T-cell (primary cell): ENCODE data around the gene DECR2. TPM values are rescaled to one million over a fixed set of nuclear protein-coding genes. Genes with fewer than 3 reads are reported as not detected.
"Not testable (repeated sequence)": the region's sequence is repeated elsewhere in the genome, so short reads cannot be mapped to it uniquely, and the experiment has no call there.

Experiments
- ATAC-seq, 4 experiments: fragments of 200-7000 bp in 3 of 4; fragments of 150-1000 bp in 1 of 4; cut with Tn5 transposase; replicated peaks in 1 of 4; 1 replicate in 3 of 4; 2 replicates in 1 of 4; pipeline ENCODE4 v1.10.0; 2021; ENCODE audit warnings: moderate library complexity in 3 of 4, mild to moderate bottlenecking in 2 of 4, moderate number of reproducible peaks in 1 of 4
- CTCF ChIA-PET, 2 donors: fragments of 300-600 bp; sonication (Branson Sonifier 250); formaldehyde crosslinking; loops; one replicate each; lab custom pipeline; 2022; ENCODE audit warnings: antibody characterized with exemption in 2 of 2; lab: Charles Lee
- POLR2A ChIA-PET, 2 donors: fragments of 300-600 bp; sonication (Branson Sonifier 250); formaldehyde crosslinking; loops; one replicate each; lab custom pipeline; 2022; ENCODE audit warnings: antibody characterized with exemption in 2 of 2; lab: Charles Lee
- DNase-seq, 35 experiments: peaks; one replicate each; pipeline versions ENCODE4 v3.0.0 to v3.0.0-alpha.2; 2013 to 2023
- H3K27ac ChIP-seq: one replicate; pipeline ENCODE4 v1.5.1; 2013; ENCODE audit warnings: low read length
- H3K27me3 ChIP-seq, 2 experiments: replicated peaks in 1 of 2; 1 replicate in 1 of 2; 2 replicates in 1 of 2; pipeline versions ENCODE4 v1.6.1 to v1.7.0; 2013; ENCODE audit warnings: low read length in 1 of 2, mixed read lengths in 1 of 2; ENCODE audit not compliant: control insufficient read depth in 2 of 2, insufficient read depth in 2 of 2; ENCODE audit errors: extremely low read depth in 1 of 2
- H3K36me3 ChIP-seq, 2 donors: 1 replicate in 1 of 2; 2 replicates in 1 of 2; pipeline versions ENCODE4 v1.6.1 to v1.7.0; 2013; ENCODE audit warnings: low read length in 1 of 2; ENCODE audit not compliant: control insufficient read depth in 2 of 2, insufficient read depth in 1 of 2; ENCODE audit errors: extremely low read depth in 1 of 2
- H3K4me1 ChIP-seq, 2 experiments: 1 replicate in 1 of 2; 2 replicates in 1 of 2; pipeline versions ENCODE4 v1.6.1 to v1.7.0; 2013; ENCODE audit warnings: low read length in 2 of 2, mixed read lengths in 1 of 2; ENCODE audit not compliant: insufficient read depth in 2 of 2, control insufficient read depth in 1 of 2; ENCODE audit errors: extremely low read depth in 1 of 2
- H3K4me3 ChIP-seq, 2 donors: 1 replicate in 1 of 2; 2 replicates in 1 of 2; pipeline versions ENCODE4 v1.5.1 to v1.7.0; 2013; ENCODE audit warnings: mild to moderate bottlenecking in 2 of 2, low read length in 1 of 2, moderate library complexity in 1 of 2; ENCODE audit not compliant: control insufficient read depth in 1 of 2; ENCODE audit errors: extremely low read depth in 1 of 2
- H3K9me3 ChIP-seq: 2 replicates; pipeline ENCODE4 v1.7.0; 2013
- H3K27ac Mint-ChIP-seq, 2 donors: one replicate each; pipeline ENCODE4 v1.8.0; 2020 to 2021; ENCODE audit warnings: mild to moderate bottlenecking in 2 of 2, mixed read lengths in 2 of 2
- H3K27me3 Mint-ChIP-seq, 2 donors: one replicate each; pipeline ENCODE4 v1.8.0; 2021 to 2022; ENCODE audit warnings: mixed read lengths in 2 of 2
- H3K36me3 Mint-ChIP-seq: one replicate; pipeline ENCODE4 v1.8.0; 2021; ENCODE audit warnings: mixed read lengths
- H3K4me1 Mint-ChIP-seq, 3 donors: one replicate each; pipeline ENCODE4 v1.8.0; 2020 to 2022; ENCODE audit warnings: mixed read lengths in 3 of 3, mild to moderate bottlenecking in 1 of 3
- H3K4me3 Mint-ChIP-seq, 3 donors: one replicate each; pipeline ENCODE4 v1.8.0; 2020 to 2022; ENCODE audit warnings: mild to moderate bottlenecking in 3 of 3, mixed read lengths in 3 of 3, moderate library complexity in 3 of 3
- H3K9me3 Mint-ChIP-seq, 3 donors: one replicate each; pipeline ENCODE4 v1.8.0; 2020 to 2022; ENCODE audit warnings: mixed read lengths in 3 of 3
- WGBS: methylation state at CpG from one replicate; pipeline ENCODE4 v1.1.5; 2013; ENCODE audit warnings: missing lambda C conversion rate; ENCODE audit not compliant: insufficient coverage; 5-methylcytosine and 5-hydroxymethylcytosine counted together
- total RNA-seq, 35 experiments: library from RNA in 6 of 35; stranded (reverse) in 6 of 35; fragments of 120-200 nt in 1 of 35; gene quantifications; one replicate each; pipeline versions ENCODE4 v1.2.1 to v1.2.4 and lab custom pipeline; 2013 to 2026

Gene DECR2
- total RNA-seq, 5 donors from 2014 or later (not counting 1 experiment from before 2014, with no cell fraction given) = 10.5 to 17.6 (median 11.3) TPM

DNA sequence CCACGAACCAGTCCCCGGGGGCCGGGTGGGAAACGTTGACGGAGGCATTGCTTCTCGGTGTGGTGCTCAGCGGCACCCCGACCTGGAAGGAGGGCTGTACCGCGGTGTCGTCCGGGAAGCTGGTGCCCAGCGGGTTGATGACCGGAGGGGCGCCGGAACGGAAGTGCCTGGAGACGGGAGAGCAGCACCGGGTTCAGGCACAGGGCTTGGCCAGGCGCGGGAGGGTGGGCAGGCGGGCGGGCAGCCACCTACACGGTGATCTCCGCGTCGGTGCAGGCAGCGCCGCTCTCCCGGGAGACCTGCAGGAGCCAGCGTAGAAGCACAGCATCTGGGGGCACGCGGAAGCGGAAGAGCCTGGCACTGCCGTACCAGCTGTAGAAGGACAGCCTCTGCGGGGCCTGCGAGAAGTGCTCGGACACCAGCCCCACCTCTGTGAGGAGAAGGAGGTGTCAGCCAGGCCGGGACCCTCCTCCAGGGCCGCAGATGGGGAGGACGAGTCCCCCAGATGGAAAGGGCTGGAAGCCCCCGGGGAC is 24.2 kb upstream of the DECR2 start:
- Histone ChIP-seq H3K4me3 (no peak overlapping the region), H3K36me3 (peaks cover 25 to 46% of the 10 kb centered on the region in 2 donors), H3K4me1 (peaks cover 0 to 34% of the 10 kb centered on the region in 2 experiments), H3K9me3 (no peaks in the 10 kb centered on the region), H3K27ac (no peak overlapping the region), H3K27me3 (no peaks in the 10 kb centered on the region)
- Mint-ChIP-seq H3K27ac (no peak overlapping the region), H3K4me1 (peaks cover 14 to 23% (median 15%) of the 10 kb centered on the region in 3 donors), H3K36me3 (peaks cover 3% of the 10 kb centered on the region), H3K9me3 (no peaks in the 10 kb centered on the region), H3K27me3 (no peaks in the 10 kb centered on the region), H3K4me3 (no peak overlapping the region)
- ChIA-PET POLR2A (no interaction called here), CTCF (no interaction called here)
- DNase-seq = no peak
- 92% methylated on average over 41 of the region's 42 CpGs for WGBS
- ATAC-seq = no peak

DNA sequence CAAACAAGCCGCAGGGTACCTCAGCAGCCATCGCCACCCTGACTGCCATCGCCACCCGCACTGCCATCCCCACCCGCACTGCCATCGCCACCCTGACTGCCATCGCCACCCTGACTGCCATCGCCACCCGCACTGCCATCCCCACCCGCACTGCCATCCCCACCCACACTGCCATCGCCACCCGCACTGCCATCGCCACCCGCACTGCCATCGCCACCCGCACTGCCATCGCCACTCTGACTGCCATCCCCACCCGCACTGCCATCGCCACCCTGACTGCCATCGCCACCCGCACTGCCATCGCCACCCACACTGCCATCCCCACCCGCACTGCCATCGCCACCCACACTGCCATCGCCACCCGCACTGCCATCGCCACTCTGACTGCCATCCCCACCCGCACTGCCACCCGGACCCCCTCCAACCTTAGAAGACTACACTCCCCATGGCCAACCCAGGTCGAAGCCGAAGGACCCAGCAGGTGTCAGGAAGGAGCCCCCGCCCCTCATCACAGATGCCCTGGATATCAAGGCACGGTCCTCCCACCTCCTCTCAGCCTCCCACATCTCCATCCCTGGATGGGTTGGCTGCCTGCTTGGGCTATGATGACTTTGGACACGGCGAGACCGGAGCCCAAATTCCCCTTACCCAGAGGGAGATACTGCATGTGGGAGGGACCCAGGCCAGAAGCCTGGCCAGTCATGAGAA is 23.4 kb upstream of the DECR2 start:
- H3K27me3 Mint-ChIP-seq, H3K9me3 Mint-ChIP-seq, H3K36me3 Mint-ChIP-seq, H3K9me3 ChIP-seq, H3K4me3 ChIP-seq, DNase-seq, CTCF ChIA-PET, ATAC-seq, POLR2A ChIA-PET, H3K27me3 ChIP-seq: not testable (repeated sequence)
- peak overlapping the region in 1 of 3 donors; percentile 82 for H3K4me3 Mint-ChIP-seq
- peaks cover 2 to 42% of the 10 kb centered on the region in 2 experiments for H3K4me1 ChIP-seq
- H3K36me3 ChIP-seq = peaks cover 17 to 38% of the 10 kb centered on the region in 2 donors
- WGBS = 95% methylated on average over 17 of the region's 36 CpGs
- peak overlapping the region; percentile 38 for H3K27ac ChIP-seq
- H3K27ac Mint-ChIP-seq = peak overlapping the region in 1 of 2 donors; percentile 75
- H3K4me1 Mint-ChIP-seq = peaks cover 20 to 29% (median 23%) of the 10 kb centered on the region in 3 donors

- CTCF ChIA-PET = no interaction called here
- 96% methylated on average over 7 of the region's 14 CpGs for WGBS
- Mint-ChIP-seq H3K9me3 (no peaks in the 10 kb centered on the region), H3K4me1 (peaks cover 25 to 31% (median 27%) of the 10 kb centered on the region in 3 donors), H3K36me3 (no peaks in the 10 kb centered on the region), H3K27me3 (no peaks in the 10 kb centered on the region), H3K4me3 (peak overlapping the region in 2 of 3 donors; percentile 21 to 82), H3K27ac (peak overlapping the region; percentile 75 to 81)
- Histone ChIP-seq H3K4me3 (no peak overlapping the region), H3K9me3 (no peaks in the 10 kb centered on the region), H3K27ac (peak overlapping the region; percentile 67), H3K27me3 (no peaks in the 10 kb centered on the region), H3K36me3 (peaks cover 16 to 35% of the 10 kb centered on the region in 2 donors), H3K4me1 (peaks cover 5 to 48% of the 10 kb centered on the region in 2 experiments)
- DNase-seq (no peak), ATAC-seq (no peak)
- POLR2A ChIA-PET = no interaction called here
Observed at GRCh38 chr16:378821-379182, 22.9 kb upstream of the DECR2 start.

DNA sequence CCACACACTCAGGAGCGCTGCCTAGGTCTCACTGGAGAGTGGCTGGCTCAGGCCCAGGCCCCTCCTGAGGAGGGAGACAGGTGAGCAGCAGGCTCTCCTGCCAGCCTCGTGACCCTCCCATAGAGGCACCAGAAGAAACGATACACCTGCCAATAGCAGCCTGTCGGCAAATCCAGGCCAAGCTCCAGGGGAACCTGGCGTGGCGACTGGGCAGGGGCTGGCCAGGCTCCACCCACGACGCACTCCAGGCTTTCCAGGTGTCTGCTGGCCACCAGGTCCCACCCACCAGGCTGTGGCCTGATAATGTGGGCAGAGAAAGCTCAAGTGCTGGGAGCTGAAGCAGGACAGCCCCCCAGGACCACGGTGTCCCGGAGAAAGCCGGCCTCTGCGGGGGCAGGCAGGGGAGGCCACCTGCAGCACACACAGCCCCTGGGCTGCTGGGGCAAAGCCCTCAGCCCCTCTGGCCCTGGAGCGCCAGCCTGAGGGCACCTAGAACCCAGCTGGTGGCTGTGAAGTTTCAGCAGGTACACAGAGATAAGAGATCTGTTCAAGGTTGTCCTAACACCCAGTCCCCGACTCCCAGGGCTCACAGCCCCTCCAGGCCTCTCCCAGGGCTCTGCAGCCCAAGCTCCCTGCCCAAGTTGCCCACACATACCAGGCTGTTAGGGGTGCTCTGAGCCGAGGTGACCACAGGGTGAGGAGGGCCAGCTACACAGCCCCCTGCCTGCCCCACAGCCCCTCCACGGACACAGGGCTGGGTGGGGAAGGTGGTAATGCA is 22.3 kb upstream of the DECR2 start:
- Histone ChIP-seq H3K27ac (peak overlapping the region; percentile 67), H3K36me3 (peaks cover 13 to 29% of the 10 kb centered on the region in 2 donors), H3K4me1 (peaks cover 5 to 52% of the 10 kb centered on the region in 2 experiments), H3K4me3 (peak overlapping the region; percentile 11 to 63), H3K9me3 (no peaks in the 10 kb centered on the region), H3K27me3 (no peaks in the 10 kb centered on the region)
- no peaks in the 10 kb centered on the region for H3K36me3 Mint-ChIP-seq
- no peaks in the 10 kb centered on the region for H3K9me3 Mint-ChIP-seq
- POLR2A ChIA-PET = no interaction called here
- peaks cover 27 to 35% (median 31%) of the 10 kb centered on the region in 3 donors for H3K4me1 Mint-ChIP-seq
- no peaks in the 10 kb centered on the region for H3K27me3 Mint-ChIP-seq
- WGBS = 94% methylated on average over 12 of the region's 16 CpGs
- H3K4me3 Mint-ChIP-seq = peak overlapping the region; percentile 82 to 84 (median 84)
- CTCF ChIA-PET = no interaction called here
- ATAC-seq (no peak), DNase-seq (no peak)
- peak overlapping the region; percentile 91 to 95 for H3K27ac Mint-ChIP-seq

DNA sequence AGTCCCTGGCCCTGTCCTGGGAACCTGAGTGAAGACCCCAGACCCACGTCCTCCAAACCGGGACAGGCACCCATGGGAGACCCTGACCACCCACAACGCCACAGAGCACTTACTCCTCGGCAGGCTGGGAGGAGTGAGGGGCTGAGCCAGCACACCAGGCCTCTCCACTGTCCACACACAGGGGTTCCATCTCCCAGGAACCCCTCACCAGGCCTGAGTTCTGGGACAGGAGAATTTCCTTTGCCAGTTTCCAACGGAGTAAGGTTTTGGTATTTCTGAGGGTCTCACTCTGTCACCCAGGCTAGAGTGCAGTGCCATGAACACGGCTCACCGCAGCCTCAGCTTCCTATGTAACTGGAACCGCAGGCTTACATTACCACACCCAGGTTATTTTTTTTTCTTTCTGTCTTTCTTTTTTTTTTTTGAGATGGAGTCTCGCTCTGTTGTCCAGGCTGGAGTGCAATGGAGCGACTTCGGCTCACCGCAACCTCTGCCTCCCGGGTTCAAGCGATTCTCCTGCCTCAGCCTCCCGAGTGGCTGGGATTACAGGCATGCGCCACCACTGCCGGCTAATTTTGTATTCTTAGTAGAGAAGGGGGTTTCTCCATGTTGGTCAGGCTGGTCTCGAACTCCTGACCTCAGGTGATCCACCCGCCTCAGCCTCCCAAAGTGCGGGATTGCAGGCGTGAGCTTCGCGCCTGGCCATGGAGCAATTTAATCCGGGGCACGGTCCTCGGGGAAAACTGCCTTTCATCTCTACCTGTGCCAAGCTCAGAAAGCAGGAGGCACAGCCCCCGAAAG is 21.5 kb upstream of the DECR2 start:
- peaks cover 27 to 35% (median 31%) of the 10 kb centered on the region in 3 donors for H3K4me1 Mint-ChIP-seq
- no peaks in the 10 kb centered on the region for H3K9me3 Mint-ChIP-seq
- 91% methylated on average over 10 of the region's 27 CpGs for whole genome bisulfite sequencing
- peak overlapping the region; percentile 82 to 84 (median 84) for H3K4me3 Mint-ChIP-seq
- peak overlapping the region; percentile 63 to 70 for H3K4me3 ChIP-seq
- no peaks in the 10 kb centered on the region for H3K27me3 ChIP-seq
- peaks cover 8 to 21% of the 10 kb centered on the region in 2 donors for H3K36me3 ChIP-seq
- CTCF ChIA-PET = interaction anchor here in 1 of 2 donors (0.5 kb wide), 1 partner anchor 23 kb away, joined by 3 read pairs; no protein-coding TSS in a partner anchor
- no peaks in the 10 kb centered on the region for H3K9me3 ChIP-seq
- H3K4me1 ChIP-seq = peaks cover 5 to 52% of the 10 kb centered on the region in 2 experiments
- H3K27me3 Mint-ChIP-seq = no peaks in the 10 kb centered on the region
- H3K27ac Mint-ChIP-seq = peak overlapping the region; percentile 91 to 95
- peak in 10 of 35 experiments; percentile 17 to 53 (median 38) for DNase-seq
- ATAC-seq = peak; percentile 24 to 48 (median 34)
- no peaks in the 10 kb centered on the region for H3K36me3 Mint-ChIP-seq
- POLR2A ChIA-PET = interaction anchor here in 1 of 2 donors (1.2 kb wide), 1 partner anchor 9 kb away, joined by 4 read pairs; the partner anchor contains the start of gene MRPL28
- H3K27ac ChIP-seq = peak overlapping the region; percentile 67
